CMK (cell line): Measurements from ENCODE around the gene DOCK1.
"Not testable (repeated sequence)": the region's sequence is repeated elsewhere in the genome, so short reads cannot be mapped to it uniquely, and the experiment has no call there.

Experiments used
- DNase-seq: peaks from one replicate; pipeline ENCODE4 v3.0.0-alpha.2; 2010; ENCODE audit warnings: low read depth

Gene DOCK1

DNA sequence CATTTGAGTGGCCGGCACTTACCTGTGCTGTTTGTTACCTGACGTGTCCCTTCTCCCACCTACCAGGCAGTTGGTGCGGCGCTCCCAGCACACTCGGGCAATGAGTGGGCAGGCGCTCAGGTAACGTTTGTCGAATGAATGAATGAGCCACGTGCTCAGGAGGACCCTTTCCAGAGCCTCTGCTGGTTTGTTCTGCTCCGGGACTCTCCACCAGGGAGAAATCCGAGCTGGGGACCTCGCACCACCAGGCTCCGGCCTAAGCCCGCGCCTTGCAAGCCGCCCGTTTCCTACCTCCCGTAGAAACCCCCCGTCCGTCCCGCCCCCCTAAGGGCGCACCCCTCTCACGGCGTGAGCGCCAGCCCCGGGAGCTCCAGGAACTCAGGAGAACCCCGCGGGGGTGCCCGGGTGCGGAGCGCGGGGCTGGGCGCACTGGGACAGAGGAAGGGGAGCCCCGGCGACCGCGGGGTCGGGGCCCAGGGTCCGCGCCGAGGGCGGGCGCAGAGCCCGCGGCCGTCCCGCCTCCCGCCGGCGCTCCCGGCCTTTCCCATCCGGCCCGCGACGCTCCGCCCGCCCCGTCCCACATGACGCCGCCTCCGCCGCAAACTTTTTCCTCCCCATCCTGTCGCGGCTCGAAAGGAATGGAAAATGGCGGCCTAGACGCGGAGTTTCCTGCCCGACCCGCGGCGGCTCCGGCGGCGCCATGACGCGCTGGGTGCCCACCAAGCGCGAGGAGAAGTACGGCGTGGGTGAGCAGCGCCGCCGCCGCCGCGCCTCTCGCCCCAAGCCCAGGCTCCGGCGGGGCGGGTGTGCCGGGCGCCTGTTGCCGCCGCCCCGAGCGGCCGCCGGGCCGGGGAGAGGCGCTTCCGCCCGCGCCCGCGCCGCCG is at the start of gene DOCK1:
Gene DOCK1 (plus strand): TSS at position 611 of the 884 bp plus-strand sequence. CDS start 90 bp downstream, at position 701.
- no peak for DNase-seq

DNA sequence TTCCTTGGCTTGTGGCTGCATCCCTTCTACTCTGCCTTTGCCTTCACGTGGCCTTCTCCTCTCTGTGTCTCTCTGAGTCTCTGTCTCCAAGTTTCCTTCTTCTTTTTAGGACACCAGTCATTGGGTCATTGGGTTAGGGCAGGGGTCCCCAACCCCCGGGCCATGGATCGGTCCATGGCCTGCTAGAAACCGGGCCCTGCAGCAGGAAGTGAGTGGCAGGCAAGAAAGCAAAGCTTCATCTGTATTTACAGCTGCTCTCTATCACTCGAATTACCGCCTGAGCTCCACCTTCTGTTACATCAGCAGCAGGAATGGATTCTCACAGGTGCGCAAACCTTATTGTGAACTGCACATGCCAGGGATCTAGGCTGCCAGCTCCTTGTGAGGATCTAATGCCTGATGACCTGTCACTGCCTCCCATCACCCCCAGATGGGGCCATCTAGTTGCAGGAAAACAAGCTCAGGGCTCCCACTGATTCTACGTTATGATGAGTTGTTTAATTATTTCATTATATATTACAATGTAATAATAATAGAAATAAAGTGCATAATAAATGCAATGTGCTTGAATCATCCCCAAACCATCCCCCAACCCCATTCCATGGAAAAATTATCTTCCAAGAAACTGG is 47.9 kb upstream of the DOCK1 start:
- no peak for DNase-seq

- DNase-seq = no peak
These were observed 37.5 kb upstream of the DOCK1 start for GRCh38 chr10:126867567-126868365.

GRCh38 chr10:126868371-126868770 is 36.9 kb upstream of the DOCK1 start:
- DNase-seq = no peak

DNA sequence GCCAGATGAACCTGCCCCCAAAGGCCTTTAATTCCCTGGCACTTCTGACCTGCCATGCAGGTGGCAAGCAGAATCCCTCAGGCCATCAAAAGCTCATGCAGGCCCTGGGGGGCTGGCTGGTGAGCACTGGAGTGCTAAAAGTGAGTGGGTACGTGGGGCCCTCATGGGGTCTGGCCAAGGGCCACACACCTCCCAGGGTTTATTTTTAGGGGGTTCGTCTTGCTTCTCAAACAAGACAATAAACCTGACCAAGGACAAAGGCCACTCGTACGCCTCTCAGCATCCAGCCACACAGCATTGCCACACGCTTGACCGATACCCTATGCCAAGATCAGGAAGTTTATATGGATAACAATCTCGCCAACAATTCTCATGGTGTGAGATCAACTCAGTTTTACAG is 33.1 kb upstream of the DOCK1 start:
- no peak for DNase-seq

DNA sequence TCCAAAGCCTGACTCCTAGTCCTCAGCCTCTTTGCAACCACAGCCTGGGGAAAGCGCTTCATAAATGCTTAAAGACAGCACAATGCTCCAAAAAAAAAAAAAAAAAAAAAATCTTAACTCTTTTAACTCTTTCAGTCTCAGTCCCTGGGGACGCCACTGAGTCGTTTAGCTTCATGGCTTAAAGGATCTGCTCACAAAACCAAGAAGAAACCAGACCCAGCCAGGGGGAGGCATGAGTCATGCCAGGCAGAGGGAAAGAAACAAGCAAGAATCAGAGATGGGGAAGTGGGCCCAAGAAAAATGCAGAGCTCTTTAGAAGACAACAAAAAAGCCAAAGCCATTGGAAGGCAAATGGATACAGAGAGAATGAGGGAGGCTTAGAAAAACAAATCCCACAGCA is 32.5 kb upstream of the DOCK1 start:
- no peak for DNase-seq

DNA sequence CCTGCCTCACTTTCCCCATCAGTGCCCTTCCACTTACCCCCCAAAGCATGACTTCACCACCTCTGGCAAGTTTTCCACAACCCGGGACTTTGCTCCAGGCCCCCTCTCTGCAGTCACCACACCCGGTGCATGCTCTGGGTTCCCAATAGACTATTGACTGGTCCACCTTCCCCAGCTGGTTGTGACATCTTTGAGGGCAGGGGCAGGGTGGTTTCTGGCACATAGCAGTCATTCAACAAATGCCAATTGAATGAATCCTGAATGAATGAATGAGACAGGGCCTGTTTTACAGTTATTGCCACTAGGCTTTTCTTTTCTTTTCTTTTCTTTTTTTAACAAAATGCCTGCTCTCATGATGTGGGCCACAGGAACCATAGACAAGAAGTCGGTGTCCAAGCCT is 28.8 kb upstream of the DOCK1 start:
- no peak for DNase-seq

DNA sequence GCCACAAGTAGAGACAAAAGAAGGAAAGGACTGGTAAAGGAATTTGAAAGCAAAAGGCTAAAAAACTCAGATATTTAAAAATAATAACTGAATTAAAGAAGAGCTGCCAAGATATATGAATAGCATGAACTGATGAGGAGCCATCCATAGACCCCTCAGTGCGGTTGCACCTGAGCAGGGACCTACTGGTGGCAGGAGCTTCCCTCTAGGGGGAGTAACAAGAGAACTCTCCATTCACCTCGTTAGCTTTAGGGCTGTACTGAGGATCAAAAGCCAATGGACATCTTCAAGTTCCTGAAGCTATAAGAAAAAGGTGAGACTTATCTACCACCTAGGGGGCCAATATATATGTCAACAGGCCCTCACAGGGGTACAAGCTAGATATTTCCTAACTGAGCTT is 27.8 kb upstream of the DOCK1 start:
- no peak for DNase-seq

GRCh38 chr10:126878594-126878993 is 26.6 kb upstream of the DOCK1 start:
- no peak for DNase-seq

- DNase-seq = no peak
These were observed 24.3 kb upstream of the DOCK1 start for GRCh38 chr10:126880926-126881325.

- not testable (repeated sequence) for DNase-seq
These were observed 23.2 kb upstream of the DOCK1 start for GRCh38 chr10:126882055-126882454.

DNA sequence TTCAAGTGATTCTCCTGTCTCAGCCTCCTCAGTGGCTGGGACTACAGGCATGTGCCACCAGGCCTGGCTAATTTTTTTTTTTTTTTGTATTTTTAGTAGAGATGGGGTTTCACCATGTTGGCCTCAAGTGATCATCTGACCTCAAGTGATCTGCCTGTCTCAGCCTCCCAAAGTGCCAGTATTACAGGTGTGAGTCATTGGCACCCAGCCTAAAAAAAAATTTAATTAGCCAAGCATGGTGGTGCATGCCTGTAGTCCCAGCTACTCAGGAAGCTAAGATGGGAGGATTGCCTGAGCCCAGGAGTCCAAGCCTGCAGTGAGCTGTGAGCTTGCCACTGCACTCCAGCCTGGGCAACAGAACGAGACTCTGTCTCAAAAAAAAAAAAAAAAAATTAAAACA is 16.8 kb upstream of the DOCK1 start:
- not testable (repeated sequence) for DNase-seq

DNA sequence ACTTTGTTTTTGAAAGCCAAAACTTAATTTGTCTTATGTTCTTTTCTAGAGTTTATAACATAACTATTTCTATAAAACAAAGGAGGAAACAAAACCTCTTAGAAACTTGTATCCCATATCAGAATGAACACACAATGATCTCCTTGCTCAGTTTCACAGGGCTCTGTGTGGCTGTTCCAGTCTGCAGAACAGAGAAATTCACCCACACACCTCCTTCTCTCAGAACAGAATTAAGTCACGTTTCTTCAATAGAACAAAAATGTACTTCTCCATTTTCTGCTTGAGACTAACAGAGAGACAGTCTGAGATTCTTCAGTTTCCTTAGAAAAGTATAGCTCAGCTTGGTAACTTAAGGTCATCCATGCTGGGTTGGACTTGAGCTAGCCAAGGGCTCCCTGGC is 15.8 kb upstream of the DOCK1 start:
- DNase-seq = no peak

GRCh38 chr10:126890797-126891196 is 14.4 kb upstream of the DOCK1 start:
- DNase-seq = not testable (repeated sequence)

GRCh38 chr10:126892226-126893175 is 12.7 kb upstream of the DOCK1 start:
- DNase-seq = no peak

- no peak for DNase-seq
These were observed 12.0 kb upstream of the DOCK1 start for GRCh38 chr10:126893206-126893605.

DNA sequence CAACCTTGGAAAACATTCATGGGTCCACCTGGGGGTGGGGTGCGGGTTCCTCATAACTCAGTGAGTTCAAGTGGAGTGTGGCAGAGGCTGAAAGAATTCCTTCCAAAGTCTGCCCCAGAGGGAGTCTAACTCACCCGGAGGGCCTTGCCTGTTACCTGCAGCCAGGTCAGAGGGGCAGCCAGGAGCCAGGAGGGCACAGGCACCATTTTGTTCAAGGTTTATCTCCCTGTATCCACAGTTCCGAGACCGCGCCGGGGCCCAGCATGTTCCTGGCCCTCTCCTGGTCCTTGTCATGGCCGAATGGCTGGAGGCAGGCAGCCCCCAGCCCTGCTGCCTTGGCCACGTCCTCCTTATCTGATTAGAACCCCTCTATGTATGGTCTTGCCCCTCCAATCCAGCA is 11.4 kb upstream of the DOCK1 start:
- DNase-seq = no peak

- no peak for DNase-seq
These were observed 9.9 kb upstream of the DOCK1 start for GRCh38 chr10:126895214-126895781.

GRCh38 chr10:126898460-126898859 is 6.8 kb upstream of the DOCK1 start:
- DNase-seq = no peak

DNA sequence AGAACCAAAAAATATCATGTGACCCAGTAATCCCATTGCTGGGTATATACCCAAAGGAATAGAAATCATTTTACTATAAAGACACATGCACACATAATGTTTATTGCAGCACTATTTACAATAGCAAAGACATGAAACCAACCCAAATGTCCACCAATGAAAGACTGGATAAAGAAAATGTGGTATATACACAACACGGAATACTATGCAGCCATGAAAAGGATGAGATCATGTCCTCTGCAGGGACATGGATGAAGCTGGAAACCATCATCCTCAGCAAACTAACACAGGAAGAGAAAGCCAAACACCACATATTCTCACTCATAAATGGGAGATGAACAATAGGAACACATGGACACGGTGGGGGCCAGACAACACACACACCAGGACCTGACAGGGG is 5.7 kb upstream of the DOCK1 start:
- DNase-seq = not testable (repeated sequence)

DNA sequence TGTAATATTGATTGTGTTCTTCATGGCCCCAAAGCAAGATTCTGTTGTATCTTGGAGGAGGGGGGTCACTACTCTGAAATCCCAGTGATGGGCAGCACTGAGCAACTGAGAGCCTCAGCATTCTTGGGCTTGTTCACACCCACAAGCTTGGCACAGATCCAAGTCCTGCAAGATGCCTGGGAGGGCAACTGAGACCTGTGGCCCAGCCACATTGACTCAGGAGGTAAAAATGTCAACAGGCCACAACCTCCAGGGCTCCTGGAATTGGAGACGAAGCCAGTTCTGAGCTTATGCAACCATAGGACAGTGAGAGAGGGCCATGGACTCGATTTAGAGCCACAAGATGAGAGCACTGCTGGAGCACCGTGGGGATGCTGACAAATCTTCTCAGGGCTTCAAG is 3.1 kb upstream of the DOCK1 start:
- DNase-seq = no peak
